IMR-90 (cell line): ENCODE results near the gene RAPGEF3. TPM values are rescaled to one million over a fixed set of nuclear protein-coding genes. Genes with fewer than 3 reads are reported as not detected.

Experiments
- ATAC-seq: fragments of 200-7000 bp; cut with Tn5 transposase; 2 replicates; pipeline ENCODE4 v1.9.1; 2020; ENCODE audit warnings: low read depth, mild to moderate bottlenecking, moderate library complexity
- BruUV-seq: library from RNA; stranded (reverse); fragments of 400-500 nt; replicated peaks from 2 replicates; lab custom pipeline; 2021; lab: Mats Ljungman, UMichigan
- CTCF ChIA-PET: fragments of 300-600 bp; formaldehyde crosslinking; extraction: SDS; loops from one replicate; lab custom pipeline; 2021; ENCODE audit warnings: antibody characterized with exemption; lab: Yijun Ruan, JAX
- POLR2A ChIA-PET: fragments of 300-600 bp; sonication (Branson Sonifier 250); formaldehyde crosslinking; loops from one replicate; lab custom pipeline; 2022; ENCODE audit warnings: antibody characterized with exemption; ENCODE audit not compliant: unreplicated experiment; lab: Charles Lee
- DNase-seq: peaks from one replicate; pipeline ENCODE4 v3.0.0; 2013
- H2AFZ ChIP-seq: replicated peaks from 2 replicates; pipeline ENCODE3; 2013; ENCODE audit warnings: low read length, mild to moderate bottlenecking; ENCODE audit not compliant: poor library complexity
- H2AK5ac ChIP-seq: 2 replicates; pipeline ENCODE4 v1.6.1; 2013; ENCODE audit warnings: low read depth, low read length, inconsistent platforms
- H2AK9ac ChIP-seq: replicated peaks from 2 replicates; pipeline ENCODE3; 2013; ENCODE audit warnings: mild to moderate bottlenecking, low read depth, low read length, moderate library complexity; ENCODE audit not compliant: poor library complexity
- H2BK120ac ChIP-seq: 2 replicates; pipeline ENCODE4 v1.6.1; 2013; ENCODE audit warnings: low read depth, low read length, inconsistent platforms
- H2BK15ac ChIP-seq: 3 replicates; pipeline ENCODE4 v1.6.1; 2013; ENCODE audit warnings: low read depth, low read length, inconsistent platforms
- H2BK20ac ChIP-seq: 2 replicates; pipeline ENCODE4 v1.6.1; 2013; ENCODE audit warnings: low read depth, mild to moderate bottlenecking, inconsistent platforms, low read length, moderate library complexity
- H2BK5ac ChIP-seq: 2 replicates; pipeline ENCODE4 v1.6.1; 2013; ENCODE audit warnings: mild to moderate bottlenecking, low read depth, low read length, inconsistent platforms; ENCODE audit not compliant: poor library complexity, severe bottlenecking
- H3K14ac ChIP-seq: replicated peaks from 2 replicates; pipeline ENCODE4 v1.6.1; 2013; ENCODE audit warnings: low read depth, low read length, inconsistent platforms
- H3K18ac ChIP-seq: 2 replicates; pipeline ENCODE4 v1.6.1; 2013; ENCODE audit warnings: low read depth, low read length, control low read depth
- H3K23ac ChIP-seq: 2 replicates; pipeline ENCODE4 v1.6.1; 2013; ENCODE audit warnings: low read depth, low read length, inconsistent platforms
- H3K27ac ChIP-seq: 2 replicates; pipeline ENCODE4 v1.5.1; 2013; ENCODE audit warnings: mild to moderate bottlenecking, control low read depth, low read length; ENCODE audit not compliant: insufficient read depth
- H3K27me3 ChIP-seq: 2 replicates; pipeline ENCODE4 v1.6.1; 2013; ENCODE audit warnings: low read length; ENCODE audit not compliant: control insufficient read depth, insufficient read depth
- H3K36me3 ChIP-seq: 2 replicates; pipeline ENCODE4 v1.6.1; 2013; ENCODE audit warnings: low read length, mixed read lengths; ENCODE audit not compliant: control insufficient read depth, insufficient read depth
- H3K4ac ChIP-seq: 2 replicates; pipeline ENCODE4 v1.6.1; 2013; ENCODE audit warnings: low read depth, low read length, inconsistent platforms
- H3K4me1 ChIP-seq: 2 replicates; pipeline ENCODE4 v1.6.1; 2013; ENCODE audit warnings: low read length, mixed read lengths; ENCODE audit not compliant: control insufficient read depth, insufficient read depth
- H3K4me2 ChIP-seq: 2 replicates; pipeline ENCODE4 v1.6.1; 2013; ENCODE audit warnings: low read depth, mild to moderate bottlenecking, control low read depth, low read length, moderate library complexity
- H3K4me3 ChIP-seq: 2 replicates; pipeline ENCODE4 v1.5.1; 2013; ENCODE audit warnings: low read depth, mild to moderate bottlenecking, control low read depth, low read length, moderate library complexity; ENCODE audit not compliant: insufficient read depth
- H3K56ac ChIP-seq: 2 replicates; pipeline ENCODE4 v1.6.1; 2013; ENCODE audit warnings: low read length, inconsistent platforms; ENCODE audit not compliant: insufficient read depth; ENCODE audit errors: extremely low read depth
- H3K79me1 ChIP-seq, 2 experiments: 2 replicates each; pipeline ENCODE4 v1.6.1; 2013; ENCODE audit warnings: low read length in 2 of 2, inconsistent platforms in 1 of 2, low read depth in 1 of 2
- H3K9ac ChIP-seq: 2 replicates; pipeline ENCODE4 v1.6.1; 2013; ENCODE audit warnings: low read depth, low read length, control low read depth
- H3K9me1 ChIP-seq: 2 replicates; pipeline ENCODE4 v1.6.1; 2013; ENCODE audit warnings: low read length, inconsistent platforms; ENCODE audit not compliant: insufficient read depth
- H3K9me3 ChIP-seq: 2 replicates; pipeline ENCODE4 v1.6.1; 2013; ENCODE audit warnings: low read length; ENCODE audit not compliant: control insufficient read depth, insufficient read depth
- H4K20me1 ChIP-seq: 2 replicates; pipeline ENCODE4 v1.6.1; 2013; ENCODE audit warnings: low read length, inconsistent platforms; ENCODE audit not compliant: insufficient read depth
- H4K5ac ChIP-seq: 2 replicates; pipeline ENCODE4 v1.6.1; 2013; ENCODE audit warnings: mild to moderate bottlenecking, low read depth, low read length, control low read depth
- H4K8ac ChIP-seq, 2 experiments: 2 replicates each; pipeline ENCODE4 v1.6.1; 2013; ENCODE audit warnings: low read depth in 2 of 2, low read length in 2 of 2, control low read depth in 1 of 2, inconsistent platforms in 1 of 2
- H4K91ac ChIP-seq: 2 replicates; pipeline ENCODE4 v1.6.1; 2013; ENCODE audit warnings: low read depth, low read length, inconsistent platforms; ENCODE audit not compliant: insufficient read depth
- BHLHE40 ChIP-seq: fragments of 150-350 bp; IDR thresholded peaks from 2 replicates; pipeline ENCODE4 v1.6.1; 2016; ENCODE audit warnings: mild to moderate bottlenecking, low read depth, low read length
- CHD1 ChIP-seq: IDR thresholded peaks from 2 replicates; pipeline ENCODE4 v1.6.1; 2012; ENCODE audit warnings: low read depth, low read length, improper control_type of control experiment
- RFX5 ChIP-seq: IDR thresholded peaks from 2 replicates; pipeline ENCODE4 v1.8.0; 2012; ENCODE audit warnings: low read depth, mild to moderate bottlenecking, low read length, moderate library complexity
- WGBS, 2 experiments: methylation state at CpG; one replicate each; pipeline versions ENCODE4 v1.1.5 to v1.1.7; 2013; ENCODE audit warnings: missing lambda C conversion rate in 2 of 2; ENCODE audit not compliant: insufficient read length in 1 of 2; ENCODE audit errors: extremely low coverage in 2 of 2; 5-methylcytosine and 5-hydroxymethylcytosine counted together
- dilution Hi-C: fragments of 300-500 bp; cut with HindIII; formaldehyde crosslinking; loops from one replicate; pipeline ENCODE4 v1.14.3; 2018; ENCODE audit warnings: low sequenced_read_pairs; ENCODE audit not compliant: unreplicated experiment
- in situ Hi-C: fragments of 300-500 bp; cut with MboI; formaldehyde crosslinking; loops from 3 replicates; pipeline ENCODE4 v1.14.3; 2019; ENCODE audit warnings: low sequenced_read_pairs, inconsistent platforms, mixed read lengths
- intact Hi-C: fragments of 100-400 bp; cut with micrococcal nuclease; formaldehyde crosslinking; loops from 2 replicates; pipeline ENCODE4 v1.10.0; 2022
- polyA plus RNA-seq, 3 experiments: library from polyadenylated mRNA; depleted of rRNA; stranded (reverse); fragments of >200 nt; gene quantifications; 2 replicates each; pipeline ENCODE4 v1.2.3, GENCODE V29; 2012; ENCODE audit warnings: low replicate concordance in 1 of 3
- total RNA-seq: library from RNA; depleted of rRNA; stranded (reverse); fragments of >200 nt; gene quantifications from 2 replicates; pipeline ENCODE4 v1.2.3, GENCODE V29; 2012

RAPGEF3 gene
- total and polyA plus RNA-seq, 2 of the 4 experiments (the other 2 are of a cell fraction), result 1.3 to 2.0 TPM

DNA sequence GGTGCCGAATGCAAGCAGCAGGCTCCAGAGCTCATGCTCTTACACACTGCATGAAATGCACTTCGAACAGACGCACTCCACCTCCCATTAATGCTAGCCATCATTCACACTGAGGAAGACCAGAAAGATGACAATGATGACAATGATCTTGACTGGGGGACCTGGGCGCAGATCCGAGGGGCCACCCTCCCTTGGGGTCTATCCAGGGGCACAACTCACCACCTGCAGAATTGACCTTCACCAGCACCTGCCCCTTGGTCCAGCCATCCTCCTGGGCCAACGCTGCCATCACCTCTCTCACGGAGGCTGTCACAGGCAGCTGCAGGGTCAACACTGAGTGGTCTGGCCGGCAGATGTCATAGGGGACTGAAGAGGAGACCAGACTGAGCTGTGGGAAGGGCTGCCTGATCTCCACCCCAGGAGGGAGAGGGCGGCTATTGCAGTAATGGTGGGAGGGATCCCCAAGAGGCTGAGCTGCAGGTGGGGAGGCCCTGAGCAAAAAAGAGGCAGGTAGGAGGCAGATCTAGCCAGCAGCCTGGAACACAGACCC lies 15.3 kb downstream of the RAPGEF3 start:
- no peak overlapping the region for H4K8ac ChIP-seq
- in situ Hi-C loops, result loop anchor here (10.0 kb wide), 1 partner anchor 91 kb away; no protein-coding TSS in a partner anchor
- no peak for ATAC-seq
- H3K36me3 ChIP-seq, result no peaks in the 10 kb centered on the region
- TF ChIP-seq RFX5 (no peak), CHD1 (no peak), BHLHE40 (no peak)
- no peak overlapping the region for H3K27ac ChIP-seq
- H3K27me3 ChIP-seq, result peaks cover 28% of the 10 kb centered on the region
- no peak overlapping the region for H2BK5ac ChIP-seq
- no peak overlapping the region for H2BK15ac ChIP-seq
- no peaks in the 10 kb centered on the region for H3K9me3 ChIP-seq
- H4K20me1 ChIP-seq, result no peaks in the 10 kb centered on the region
- H3K9ac ChIP-seq, result no peak overlapping the region
- H4K91ac ChIP-seq, result no peak overlapping the region
- intact Hi-C loops, result no loop called here
- H3K4ac ChIP-seq, result no peak overlapping the region
- POLR2A ChIA-PET, result no interaction called here
- no peak overlapping the region for H3K18ac ChIP-seq
- WGBS, 2 experiments, result no CpG with 5 or more reads among the region's 9 CpGs
- H3K4me2 ChIP-seq, result no peak overlapping the region
- BruUV-seq, result no TSS peak
- dilution Hi-C loops, result no loop called here
- no peak overlapping the region for H2AK9ac ChIP-seq
- peak overlapping the region; percentile 18 for H2AFZ ChIP-seq
- H3K56ac ChIP-seq, result no peak overlapping the region
- no peak overlapping the region for H2BK120ac ChIP-seq
- DNase-seq, result no peak
- H3K4me1 ChIP-seq, result peaks cover 2% of the 10 kb centered on the region; the same call in 1 of the 2 replicates
- H3K79me1 ChIP-seq, result no peaks in the 10 kb centered on the region
- H3K23ac ChIP-seq, result no peak overlapping the region
- H3K9me1 ChIP-seq, result no peaks in the 10 kb centered on the region
- H3K14ac ChIP-seq, result no peak overlapping the region
- H2BK20ac ChIP-seq, result no peak overlapping the region
- H3K4me3 ChIP-seq, result no peak overlapping the region
- no peak overlapping the region for H4K5ac ChIP-seq
- H2AK5ac ChIP-seq, result 0 out of 2 replicates have a peak overlapping the region, but pooled peaks have one; percentile 17
- CTCF ChIA-PET, result interaction anchor here (0.6 to 2.4 kb wide), 6 partner anchors 11 to 341 kb away, joined by 3 to 19 read pairs (median 8); partner anchors contain the start of gene RAPGEF3
